GM12801 (cell line): ENCODE data around the gene CDK14.

ENCODE experiments used
- TF ChIP-seq, protein P1 (sequence below): IDR thresholded peaks from one replicate; pipeline ENCODE4 v1.5.1; 2011; ENCODE audit warnings: control low read depth; ENCODE audit not compliant: insufficient read length; ENCODE audit errors: extremely low read depth

CDK14 gene

DNA sequence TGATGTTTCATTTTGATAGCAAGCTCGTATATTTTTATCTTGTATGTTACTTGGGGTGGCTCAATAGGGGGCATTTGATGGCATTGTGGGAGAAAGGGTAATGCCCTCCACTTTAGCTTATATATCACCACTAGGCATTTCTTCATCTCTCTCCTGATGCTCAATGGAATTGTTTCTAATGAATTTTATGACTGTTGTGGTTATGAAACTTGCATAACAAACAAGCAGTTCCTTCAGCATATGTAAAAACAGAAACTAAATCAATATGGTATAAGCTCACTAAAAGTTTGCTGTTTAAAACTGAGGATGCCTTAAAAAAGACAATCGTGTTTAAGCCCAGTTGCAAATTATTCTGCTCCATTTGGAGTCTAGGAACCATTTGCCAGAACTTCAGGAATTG is 75.5 kb downstream of the CDK14 start:
- TF ChIP-seq, protein P1, sequence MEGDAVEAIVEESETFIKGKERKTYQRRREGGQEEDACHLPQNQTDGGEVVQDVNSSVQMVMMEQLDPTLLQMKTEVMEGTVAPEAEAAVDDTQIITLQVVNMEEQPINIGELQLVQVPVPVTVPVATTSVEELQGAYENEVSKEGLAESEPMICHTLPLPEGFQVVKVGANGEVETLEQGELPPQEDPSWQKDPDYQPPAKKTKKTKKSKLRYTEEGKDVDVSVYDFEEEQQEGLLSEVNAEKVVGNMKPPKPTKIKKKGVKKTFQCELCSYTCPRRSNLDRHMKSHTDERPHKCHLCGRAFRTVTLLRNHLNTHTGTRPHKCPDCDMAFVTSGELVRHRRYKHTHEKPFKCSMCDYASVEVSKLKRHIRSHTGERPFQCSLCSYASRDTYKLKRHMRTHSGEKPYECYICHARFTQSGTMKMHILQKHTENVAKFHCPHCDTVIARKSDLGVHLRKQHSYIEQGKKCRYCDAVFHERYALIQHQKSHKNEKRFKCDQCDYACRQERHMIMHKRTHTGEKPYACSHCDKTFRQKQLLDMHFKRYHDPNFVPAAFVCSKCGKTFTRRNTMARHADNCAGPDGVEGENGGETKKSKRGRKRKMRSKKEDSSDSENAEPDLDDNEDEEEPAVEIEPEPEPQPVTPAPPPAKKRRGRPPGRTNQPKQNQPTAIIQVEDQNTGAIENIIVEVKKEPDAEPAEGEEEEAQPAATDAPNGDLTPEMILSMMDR = no peak

DNA sequence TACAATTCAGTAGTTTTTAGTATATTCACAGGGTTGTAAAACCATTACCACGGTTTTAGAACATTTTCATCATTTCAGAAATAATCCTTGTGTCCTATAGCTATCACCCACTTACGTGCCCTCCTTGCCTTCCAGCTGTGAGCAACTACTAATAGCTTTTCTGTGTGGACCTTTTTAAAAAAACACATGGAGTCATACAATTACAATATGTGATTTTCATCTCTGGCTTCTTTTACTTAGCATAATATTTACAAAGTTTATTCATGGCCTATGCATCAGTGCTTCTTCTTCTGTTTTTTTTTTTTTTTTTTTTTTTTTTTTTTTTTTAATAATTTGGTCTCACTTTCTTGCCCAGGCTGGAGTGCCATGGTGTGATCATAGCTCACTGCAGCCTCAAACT is 76.1 kb downstream of the CDK14 start:
- TF ChIP-seq, protein P1 = no peak

DNA sequence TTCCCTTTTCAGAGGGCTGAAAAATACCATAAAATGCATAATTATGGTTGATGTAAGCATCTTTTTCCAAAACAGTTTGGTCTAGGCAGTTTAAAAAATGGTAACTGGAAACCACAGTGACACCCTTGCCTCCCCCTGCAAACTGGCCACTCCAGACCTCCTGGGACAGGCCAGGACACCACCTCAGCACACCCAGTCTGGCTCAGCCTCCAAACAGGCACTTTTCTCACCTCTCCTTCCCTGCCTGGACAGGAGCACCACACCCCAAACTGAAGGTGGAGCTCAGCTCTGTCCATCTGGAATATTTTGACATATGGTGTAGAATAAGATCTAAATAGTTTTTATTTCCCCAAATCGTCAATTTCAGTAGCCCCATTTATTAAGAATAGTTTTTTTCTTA is 78.5 kb downstream of the CDK14 start:
- TF ChIP-seq, protein P1 = no peak

DNA sequence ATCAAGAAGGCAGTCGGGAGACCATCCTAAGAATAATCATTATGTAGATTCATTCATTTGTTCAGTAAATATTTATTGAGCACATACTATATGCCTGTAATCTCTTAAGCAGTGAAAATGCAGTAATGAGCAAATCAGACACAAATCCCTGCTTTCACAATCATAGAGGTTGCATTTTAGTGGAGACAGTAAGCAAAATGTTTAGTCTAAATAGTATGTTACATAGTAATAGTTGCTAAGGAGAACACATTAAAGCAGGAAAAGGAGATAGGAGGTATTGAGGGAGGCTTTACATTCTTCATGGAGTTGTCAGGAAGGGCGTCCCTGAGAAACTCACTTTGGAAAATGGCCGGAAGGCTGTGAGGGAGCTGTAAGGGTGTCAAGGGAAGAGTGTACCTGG is 79.9 kb downstream of the CDK14 start:
- TF ChIP-seq, protein P1 = no peak

DNA sequence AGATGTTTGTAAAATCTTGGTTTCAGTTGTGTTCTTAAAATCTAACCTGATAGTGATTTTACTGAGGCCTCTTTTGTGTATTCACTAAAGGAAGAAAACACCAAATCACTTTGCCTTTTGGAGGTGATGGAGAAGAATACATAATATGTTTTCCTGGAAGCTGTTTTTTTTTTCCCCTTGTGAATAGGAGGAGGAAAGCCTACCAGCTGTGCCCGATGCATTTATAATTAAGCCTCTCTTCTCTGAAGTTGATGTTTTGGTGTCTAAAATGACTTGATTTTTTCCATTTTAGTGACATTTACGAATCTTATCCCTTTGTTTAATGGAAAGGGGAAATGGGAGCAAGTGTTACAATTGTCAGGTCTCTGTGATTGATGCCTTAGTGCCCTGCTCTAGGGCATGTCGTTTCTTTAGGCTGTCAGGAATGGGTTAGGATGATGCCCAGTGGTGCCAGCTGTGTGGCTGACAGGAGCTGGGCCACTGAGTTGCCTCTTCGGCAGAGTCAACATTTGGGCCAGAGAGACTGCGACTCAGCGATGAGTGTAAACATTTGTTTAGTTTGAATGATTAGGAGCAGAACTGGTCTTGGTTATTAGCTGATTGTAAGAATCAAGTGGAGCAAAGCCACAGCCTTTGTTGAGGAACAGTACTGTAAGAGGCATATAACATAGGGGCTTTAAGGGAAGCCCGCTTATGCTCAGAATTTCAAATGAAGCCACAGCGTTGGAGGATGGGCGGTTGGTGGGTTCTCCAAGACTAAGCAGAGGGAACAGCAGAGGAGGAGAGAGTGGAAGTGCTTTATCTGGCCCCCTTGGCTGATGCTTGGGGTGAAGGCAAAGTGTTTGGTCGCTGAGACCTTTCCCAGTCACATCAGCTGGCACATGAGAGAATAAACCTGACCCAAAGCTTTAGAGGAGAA is 81.6 kb downstream of the CDK14 start:
- TF ChIP-seq, protein P1 = no peak

DNA sequence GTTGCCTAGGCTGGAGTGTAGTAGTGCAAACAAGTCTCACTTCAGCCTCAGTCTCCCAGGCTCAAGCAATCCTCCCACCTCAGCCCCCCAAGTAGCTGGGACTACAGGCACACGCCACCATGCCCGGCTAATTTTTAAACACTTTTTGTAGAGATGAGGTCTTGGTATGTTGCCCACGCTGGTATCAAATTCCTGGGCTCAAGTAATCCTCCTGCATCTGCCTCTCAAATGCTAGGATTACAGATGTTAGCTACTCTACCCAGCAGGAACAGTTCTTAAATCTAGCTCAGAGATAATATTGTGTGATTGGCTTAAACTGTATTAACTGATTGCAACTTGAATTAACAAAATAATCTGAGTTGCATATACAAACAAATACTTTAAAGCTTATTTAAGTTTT is 82.9 kb downstream of the CDK14 start:
- TF ChIP-seq, protein P1 = no peak

DNA sequence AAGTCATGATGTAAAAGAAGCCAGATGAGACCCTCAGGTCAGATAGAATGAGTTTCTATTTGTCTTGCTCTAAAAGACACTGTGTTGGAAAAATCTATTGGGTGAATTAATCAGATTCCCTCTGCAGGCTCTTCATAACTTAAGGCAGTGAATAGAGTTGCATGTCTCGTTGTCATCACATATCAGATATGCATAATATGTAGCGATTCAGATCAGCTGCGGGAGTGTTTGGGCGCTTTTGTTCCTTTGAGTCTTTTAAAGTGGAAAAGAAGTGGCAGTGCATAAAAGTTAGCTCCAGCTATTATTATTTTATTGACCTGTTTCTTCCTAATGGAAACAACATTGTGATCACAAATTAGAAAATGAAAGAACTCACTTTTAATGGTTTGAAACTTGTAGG is 84.4 kb downstream of the CDK14 start:
- TF ChIP-seq, protein P1 = no peak
